H1 (cell line): ENCODE data around the gene BCO1. TPM values are rescaled to one million over a fixed set of nuclear protein-coding genes. Genes with fewer than 3 reads are reported as not detected.

Source experiments
- CTCF ChIA-PET: fragments of 300-600 bp; sonication (Branson Sonifier 250); formaldehyde crosslinking; loops from one replicate; lab custom pipeline; 2021; ENCODE audit not compliant: partially characterized antibody; lab: Charles Lee
- POLR2A ChIA-PET: fragments of 300-600 bp; sonication (Branson Sonifier 250); formaldehyde crosslinking; loops from one replicate; lab custom pipeline; 2021; ENCODE audit warnings: inconsistent platforms; ENCODE audit not compliant: partially characterized antibody; lab: Charles Lee
- DNase-seq, 2 experiments: peaks; one replicate each; pipeline versions ENCODE4 v3.0.0 to v3.0.0-alpha.2; 2010 to 2022; ENCODE audit warnings: low spot score in 2 of 2, low read depth in 1 of 2, mixed read lengths in 1 of 2
- FAIRE-seq: peaks from 2 replicates; lab custom pipeline; 2011; peaks lifted over from hg19 to GRCh38; lab: Jason Lieb, UNC
- H2AFZ ChIP-seq: 2 replicates; pipeline ENCODE4 v1.8.1; 2012; ENCODE audit warnings: low read length, inconsistent platforms
- H2AK5ac ChIP-seq: 2 replicates; pipeline ENCODE4 v1.6.1; 2013; ENCODE audit warnings: low read depth, low read length
- H2BK120ac ChIP-seq: replicated peaks from 2 replicates; pipeline ENCODE3; 2013; ENCODE audit warnings: low read depth, low read length, inconsistent platforms
- H2BK12ac ChIP-seq: 2 replicates; pipeline ENCODE4 v1.6.1; 2013; ENCODE audit warnings: low read depth, low read length
- H2BK15ac ChIP-seq: 2 replicates; pipeline ENCODE4 v1.6.1; 2013; ENCODE audit warnings: low read length
- H2BK20ac ChIP-seq: 2 replicates; pipeline ENCODE4 v1.6.1; 2013; ENCODE audit warnings: low read length
- H2BK5ac ChIP-seq: 2 replicates; pipeline ENCODE4 v1.6.1; 2013; ENCODE audit warnings: low read depth, low read length
- H3K14ac ChIP-seq: 2 replicates; pipeline ENCODE4 v1.6.1; 2013; ENCODE audit warnings: inconsistent platforms; ENCODE audit not compliant: insufficient read length
- H3K18ac ChIP-seq: 2 replicates; pipeline ENCODE4 v1.6.1; 2013; ENCODE audit warnings: low read length; ENCODE audit errors: extremely low read depth
- H3K23ac ChIP-seq: 2 replicates; pipeline ENCODE4 v1.6.1; 2013; ENCODE audit warnings: inconsistent platforms; ENCODE audit not compliant: insufficient read length
- H3K23me2 ChIP-seq: 2 replicates; pipeline ENCODE4 v1.6.1; 2013; ENCODE audit warnings: low read depth, low read length
- H3K27ac ChIP-seq: 2 replicates; pipeline ENCODE4 v1.6.1; 2011; ENCODE audit warnings: low read depth, low read length, inconsistent platforms
- H3K27me3 ChIP-seq, 4 experiments: replicated peaks in 1 of 4; 1 replicate in 1 of 4; 2 replicates in 3 of 4; pipeline versions ENCODE4 v1.6.1 to v1.8.1; 2011 to 2013; ENCODE audit warnings: low read length in 3 of 4, mild to moderate bottlenecking in 3 of 4, inconsistent platforms in 2 of 4, mixed read lengths in 2 of 4, moderate library complexity in 1 of 4; ENCODE audit not compliant: control insufficient read depth in 3 of 4, insufficient read depth in 3 of 4; ENCODE audit errors: extremely low read depth in 1 of 4
- H3K36me3 ChIP-seq, 4 experiments: 2 replicates each; pipeline versions ENCODE4 v1.6.1 to v1.8.1; 2011 to 2013; ENCODE audit warnings: mild to moderate bottlenecking in 4 of 4, low read length in 3 of 4, moderate library complexity in 2 of 4, control low read depth in 1 of 4, inconsistent platforms in 1 of 4; ENCODE audit not compliant: insufficient read depth in 4 of 4, control insufficient read depth in 2 of 4
- H3K4ac ChIP-seq: replicated peaks from 2 replicates; pipeline ENCODE3; 2013; ENCODE audit warnings: low read length, low read depth, mixed read lengths, inconsistent platforms; ENCODE audit not compliant: insufficient read length
- H3K4me1 ChIP-seq, 4 experiments: replicated peaks in 1 of 4; 1 replicate in 1 of 4; 2 replicates in 3 of 4; pipeline versions ENCODE4 v1.6.1 to v1.8.1; 2011 to 2013; ENCODE audit warnings: low read length in 3 of 4, inconsistent platforms in 2 of 4, mixed read lengths in 1 of 4; ENCODE audit not compliant: insufficient read depth in 4 of 4, control insufficient read depth in 3 of 4
- H3K4me2 ChIP-seq, 2 experiments: 2 replicates each; pipeline versions ENCODE4 v1.6.1 to v1.8.1; 2011 to 2013; ENCODE audit warnings: low read depth in 2 of 2, low read length in 2 of 2, control low read depth in 1 of 2, inconsistent platforms in 1 of 2, mild to moderate bottlenecking in 1 of 2; ENCODE audit not compliant: insufficient read depth in 1 of 2
- H3K4me3 ChIP-seq, 4 experiments: fragments of 200-600, 300-600 bp in 1 of 4; sonication (generic), shearing (Covaris generic), sonication (Bioruptor Twin) in 1 of 4; 2 replicates each; pipeline versions ENCODE4 v1.5.1 to v1.8.1; 2011 to 2016; ENCODE audit warnings: low read length in 4 of 4, low read depth in 3 of 4, control low read depth in 2 of 4, inconsistent platforms in 2 of 4, mild to moderate bottlenecking in 2 of 4, mixed read lengths in 1 of 4, moderate library complexity in 1 of 4; ENCODE audit not compliant: insufficient read depth in 2 of 4; ENCODE audit errors: extremely low read depth in 1 of 4
- H3K56ac ChIP-seq: replicated peaks from 2 replicates; pipeline ENCODE3; 2013; ENCODE audit warnings: low read depth, mild to moderate bottlenecking, mixed read lengths, low read length, inconsistent platforms; ENCODE audit not compliant: insufficient read length
- H3K79me1 ChIP-seq: 2 replicates; pipeline ENCODE4 v1.6.1; 2013; ENCODE audit warnings: low read depth, low read length, control low read depth
- H3K79me2 ChIP-seq, 2 experiments: 2 replicates each; pipeline versions ENCODE4 v1.6.1 to v1.8.1; 2012 to 2013; ENCODE audit warnings: low read length in 2 of 2, mild to moderate bottlenecking in 2 of 2, inconsistent platforms in 1 of 2; ENCODE audit not compliant: insufficient read depth in 2 of 2, control insufficient read depth in 1 of 2
- H3K9ac ChIP-seq, 4 experiments: replicated peaks in 1 of 4; 1 replicate in 1 of 4; 2 replicates in 3 of 4; pipeline versions ENCODE4 v1.6.1 to v1.8.1; 2011 to 2013; ENCODE audit warnings: low read depth in 3 of 4, low read length in 3 of 4, control low read depth in 2 of 4, mild to moderate bottlenecking in 2 of 4, moderate library complexity in 2 of 4, inconsistent platforms in 1 of 4; ENCODE audit errors: extremely low read depth in 1 of 4
- H3K9me3 ChIP-seq, 2 experiments: 2 replicates each; pipeline versions ENCODE4 v1.6.1 to v1.8.1; 2012 to 2013; ENCODE audit warnings: mild to moderate bottlenecking in 2 of 2, moderate library complexity in 2 of 2, control low read depth in 1 of 2, inconsistent platforms in 1 of 2, low read depth in 1 of 2, low read length in 1 of 2, mixed read lengths in 1 of 2; ENCODE audit not compliant: insufficient read depth in 2 of 2
- H4K20me1 ChIP-seq, 2 experiments: replicated peaks in 1 of 2; 2 replicates each; pipeline versions ENCODE3 to v1.8.1; 2011 to 2013; ENCODE audit warnings: inconsistent platforms in 2 of 2, low read length in 2 of 2, mild to moderate bottlenecking in 1 of 2; ENCODE audit not compliant: insufficient read depth in 2 of 2, control insufficient read depth in 1 of 2
- H4K5ac ChIP-seq: 2 replicates; pipeline ENCODE4 v1.6.1; 2013; ENCODE audit warnings: low read length, low read depth, mixed read lengths, inconsistent platforms; ENCODE audit not compliant: insufficient read length
- H4K8ac ChIP-seq: 2 replicates; pipeline ENCODE4 v1.8.0; 2013; ENCODE audit warnings: mild to moderate bottlenecking, moderate library complexity, low read length, inconsistent platforms; ENCODE audit not compliant: insufficient read depth; ENCODE audit errors: extremely low read depth
- H4K91ac ChIP-seq: replicated peaks from 2 replicates; pipeline ENCODE3; 2013; ENCODE audit warnings: low read length, mixed read lengths, inconsistent platforms; ENCODE audit not compliant: insufficient read length
- BACH1 ChIP-seq: IDR thresholded peaks from 2 replicates; pipeline ENCODE4 v1.6.1; 2012; ENCODE audit warnings: low read length, improper control_type of control experiment
- CBX5 ChIP-seq: fragments of 300-800, 300-1000 bp; sonication (generic); IDR thresholded peaks from 2 replicates; pipeline ENCODE4 v1.7.1; 2016; ENCODE audit warnings: antibody characterized with exemption, low read length, low read depth
- CREB1 ChIP-seq: IDR thresholded peaks from 2 replicates; pipeline ENCODE4 v1.6.1; 2012; ENCODE audit warnings: inconsistent platforms
- JUND ChIP-seq: IDR thresholded peaks from 2 replicates; pipeline ENCODE4 v1.6.1; 2011; ENCODE audit warnings: mild to moderate bottlenecking, improper control_type of control experiment, low read length
- KDM5A ChIP-seq: fragments of 200-600 bp; IDR thresholded peaks from 2 replicates; pipeline ENCODE4 v1.7.1; 2012; ENCODE audit warnings: mild to moderate bottlenecking, low read length, inconsistent platforms, mixed read lengths
- NRF1 ChIP-seq: IDR thresholded peaks from 2 replicates; pipeline ENCODE4 v1.6.1; 2011; ENCODE audit warnings: mild to moderate bottlenecking, low read depth, low read length, improper control_type of control experiment
- RAD21 ChIP-seq, 2 experiments: IDR thresholded peaks in 1 of 2; conservative IDR thresholded peaks in 1 of 2; 2 replicates each; pipeline ENCODE4 v1.6.1; 2011; ENCODE audit warnings: low read depth in 2 of 2, low read length in 2 of 2, improper control_type of control experiment in 1 of 2, inconsistent platforms in 1 of 2, mild to moderate bottlenecking in 1 of 2, moderate library complexity in 1 of 2
- RFX5 ChIP-seq: IDR thresholded peaks from 2 replicates; pipeline ENCODE4 v1.6.1; 2011; ENCODE audit warnings: low read depth, low read length, improper control_type of control experiment, borderline replicate concordance
- SP2 ChIP-seq: IDR thresholded peaks from 2 replicates; pipeline ENCODE4 v1.6.1; 2012; ENCODE audit warnings: mild to moderate bottlenecking, low read length, inconsistent platforms
- TEAD4 ChIP-seq: IDR thresholded peaks from 2 replicates; pipeline ENCODE4 v1.6.1; 2012; ENCODE audit warnings: low read depth, low read length, inconsistent platforms, mixed read lengths
- WGBS, 2 experiments: shearing (Covaris generic) in 1 of 2; methylation state at CpG; one replicate each; pipeline versions ENCODE4 v1.1.6 to v1.1.7; 2013 to 2015; ENCODE audit warnings: low lambda C conversion rate in 2 of 2, mixed read lengths in 2 of 2, inconsistent platforms in 1 of 2, low coverage in 1 of 2, missing lambda C conversion rate in 1 of 2; ENCODE audit not compliant: insufficient replicate concordance in 2 of 2, insufficient coverage in 1 of 2, insufficient read length in 1 of 2; ENCODE audit errors: extremely low coverage in 1 of 2, missing lambda C conversion rate in 1 of 2; 5-methylcytosine and 5-hydroxymethylcytosine counted together
- polyA plus RNA-seq, 7 experiments: library from polyadenylated mRNA; depleted of rRNA in 3 of 7; stranded (reverse) in 5 of 7; unstranded in 2 of 7; fragments of >200 nt in 5 of 7; fragments of 200-250 nt in 2 of 7; gene quantifications; 1 replicate in 5 of 7; 2 replicates in 1 of 7; 4 replicates in 1 of 7; pipeline versions ENCODE4 v1.2.1 to v1.2.3, GENCODE V29; 2011 to 2013; ENCODE audit warnings: missing spikeins in 2 of 7, mixed read lengths in 2 of 7
- total RNA-seq: library from RNA; stranded (reverse); fragmentation: NEBNext Ultra II Directional; extraction: Animal tissue kit (Norgen Biotek cat#: 25700); gene quantifications from 2 replicates; pipeline ENCODE4 v1.2.1, GENCODE V29; 2021
- TF ChIP-seq, protein P1 (sequence below): IDR thresholded peaks from 2 replicates; pipeline ENCODE4 v1.6.1; 2012; ENCODE audit warnings: inconsistent platforms
- TF ChIP-seq, protein P2 (sequence below): IDR thresholded peaks from 2 replicates; pipeline ENCODE4 v1.6.1; 2011; ENCODE audit warnings: low read depth, mild to moderate bottlenecking, low read length; ENCODE audit not compliant: insufficient read depth

The BCO1 gene
- total and polyA plus RNA-seq, 2 of the 8 experiments (the other 6 are each of a cell fraction or from before 2014, with no cell fraction given) = 0.21 TPM; not detected in 1

DNA sequence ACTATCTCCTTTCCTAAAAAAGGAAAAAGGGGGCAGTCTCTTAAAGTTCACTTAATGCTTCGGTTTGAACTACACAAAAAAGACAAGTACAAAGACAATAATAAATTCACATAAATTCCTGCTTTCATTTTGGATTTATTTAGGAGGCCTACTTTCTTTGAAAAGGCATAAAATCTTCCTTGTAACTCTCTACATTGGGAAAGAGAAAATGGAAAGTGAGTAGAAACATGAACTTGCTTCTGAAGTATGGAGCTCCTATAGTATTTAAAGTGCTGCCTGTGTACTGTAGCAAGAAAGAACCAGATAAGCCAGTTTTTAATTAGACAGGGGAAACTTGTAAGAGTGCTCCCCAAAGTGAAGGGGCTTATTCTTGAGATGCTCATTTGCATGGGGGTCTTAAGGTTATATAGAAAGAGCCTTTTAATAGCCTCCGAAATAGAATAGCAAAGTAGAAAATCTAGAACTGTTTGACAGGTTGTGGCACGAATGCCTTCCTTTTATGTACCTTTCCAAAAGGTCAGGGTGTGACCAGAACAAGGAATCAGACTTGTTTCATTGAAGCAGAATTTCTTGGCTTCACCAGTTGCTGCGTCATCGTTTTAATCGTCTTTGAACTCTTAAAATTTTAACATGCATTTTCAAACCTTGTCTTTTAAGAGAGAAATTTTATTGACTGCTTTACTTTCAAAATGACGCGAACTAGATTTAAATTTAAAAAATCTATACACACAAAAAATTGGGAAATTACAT is 89.1 kb downstream of the BCO1 start:
- CTCF ChIA-PET = interaction anchor here (0.8 to 1.6 kb wide), 4 partner anchors 38 to 186 kb away, joined by 3 to 4 read pairs (median 3); no protein-coding TSS in a partner anchor
- WGBS, 2 experiments = 80% methylated on average over 8 of the region's 8 CpGs; no CpG with 5 or more reads in 1 of the 2 experiments
- TF ChIP-seq NRF1 (no peak), RFX5 (no peak), TEAD4 (no peak), CBX5 (no peak), KDM5A (no peak), SP2 (no peak), RAD21 (IDR thresholded peaks at IDR 0.05 in 1 of 2, conservative IDR thresholded peaks at IDR 0.05 in 1 of 2; ENCODE audit: low read depth in 2 of 2, low read length in 2 of 2) (no peak), BACH1 (no peak), JUND (no peak), CREB1 (no peak)
- TF ChIP-seq, protein P1, sequence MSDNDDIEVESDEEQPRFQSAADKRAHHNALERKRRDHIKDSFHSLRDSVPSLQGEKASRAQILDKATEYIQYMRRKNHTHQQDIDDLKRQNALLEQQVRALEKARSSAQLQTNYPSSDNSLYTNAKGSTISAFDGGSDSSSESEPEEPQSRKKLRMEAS = no peak
- TF ChIP-seq, protein P2, sequence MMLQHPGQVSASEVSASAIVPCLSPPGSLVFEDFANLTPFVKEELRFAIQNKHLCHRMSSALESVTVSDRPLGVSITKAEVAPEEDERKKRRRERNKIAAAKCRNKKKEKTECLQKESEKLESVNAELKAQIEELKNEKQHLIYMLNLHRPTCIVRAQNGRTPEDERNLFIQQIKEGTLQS = no peak

More for the DNA sequence above, 89.1 kb downstream of the BCO1 start:
- Histone ChIP-seq H2BK5ac (no peak overlapping the region), H3K27ac (no peak overlapping the region), H3K56ac (no peak overlapping the region), H3K79me1 (peaks cover 16% of the 10 kb centered on the region), H3K4me2 (no peak overlapping the region), H4K8ac (no peak overlapping the region), H3K36me3 (no peaks in the 10 kb centered on the region), H3K4me1 (no peaks in the 10 kb centered on the region), H3K23me2 (no peaks in the 10 kb centered on the region), H2BK20ac (no peak overlapping the region), H4K20me1 (peaks cover 3 to 6% of the 10 kb centered on the region in 2 experiments), H3K14ac (no peak overlapping the region), H3K9me3 (no peaks in the 10 kb centered on the region), H2BK120ac (no peak overlapping the region), H3K4ac (no peak overlapping the region), H2BK12ac (no peak overlapping the region), H3K27me3 (no peaks in the 10 kb centered on the region), H3K4me3 (no peak overlapping the region), H2AK5ac (no peak overlapping the region), H3K79me2 (peaks cover 9 to 80% of the 10 kb centered on the region in 2 experiments), H4K91ac (no peak overlapping the region), H2AFZ (no peak overlapping the region), H4K5ac (no peak overlapping the region), H3K23ac (no peak overlapping the region), H3K9ac (no peak overlapping the region), H2BK15ac (no peak overlapping the region), H3K18ac (no peak overlapping the region)
- POLR2A ChIA-PET = interaction anchor here (4.4 kb wide), 1 partner anchor 13 kb away, joined by 18 read pairs; the partner anchor contains the start of gene GAN
- FAIRE-seq (no peak), DNase-seq (no peak)
